ENCODE data around the gene ZDHHC13.

Gene ZDHHC13

DNA sequence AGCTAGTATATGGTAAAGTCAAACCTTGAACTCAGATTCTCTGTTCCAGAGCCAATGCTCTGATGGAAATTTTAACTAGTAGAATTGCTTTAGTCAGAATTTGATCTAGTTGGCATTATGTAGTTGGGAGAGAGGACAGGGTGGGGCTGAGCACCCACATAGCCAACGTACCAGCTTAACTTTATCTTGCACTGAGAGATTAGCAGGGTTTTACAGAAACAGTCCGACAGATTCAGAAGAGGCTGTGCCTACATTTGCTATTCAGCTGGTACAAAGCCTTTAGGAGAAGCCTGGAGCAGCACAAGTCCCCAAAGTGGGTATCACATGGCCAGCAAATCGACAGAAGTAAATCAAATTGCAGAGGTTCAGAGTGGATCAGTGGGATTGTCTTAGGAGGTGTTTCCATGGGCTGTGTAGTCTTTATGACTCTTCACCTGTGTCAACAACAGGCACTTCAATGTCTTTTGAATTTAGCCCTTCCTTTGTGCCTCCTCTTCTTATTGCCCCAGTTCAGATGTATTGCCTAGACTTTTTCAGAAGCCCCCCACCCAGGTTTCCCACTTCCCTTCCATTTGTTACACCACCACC is 92.1 kb downstream of the ZDHHC13 start:
- no peak for DNase-seq

DNA sequence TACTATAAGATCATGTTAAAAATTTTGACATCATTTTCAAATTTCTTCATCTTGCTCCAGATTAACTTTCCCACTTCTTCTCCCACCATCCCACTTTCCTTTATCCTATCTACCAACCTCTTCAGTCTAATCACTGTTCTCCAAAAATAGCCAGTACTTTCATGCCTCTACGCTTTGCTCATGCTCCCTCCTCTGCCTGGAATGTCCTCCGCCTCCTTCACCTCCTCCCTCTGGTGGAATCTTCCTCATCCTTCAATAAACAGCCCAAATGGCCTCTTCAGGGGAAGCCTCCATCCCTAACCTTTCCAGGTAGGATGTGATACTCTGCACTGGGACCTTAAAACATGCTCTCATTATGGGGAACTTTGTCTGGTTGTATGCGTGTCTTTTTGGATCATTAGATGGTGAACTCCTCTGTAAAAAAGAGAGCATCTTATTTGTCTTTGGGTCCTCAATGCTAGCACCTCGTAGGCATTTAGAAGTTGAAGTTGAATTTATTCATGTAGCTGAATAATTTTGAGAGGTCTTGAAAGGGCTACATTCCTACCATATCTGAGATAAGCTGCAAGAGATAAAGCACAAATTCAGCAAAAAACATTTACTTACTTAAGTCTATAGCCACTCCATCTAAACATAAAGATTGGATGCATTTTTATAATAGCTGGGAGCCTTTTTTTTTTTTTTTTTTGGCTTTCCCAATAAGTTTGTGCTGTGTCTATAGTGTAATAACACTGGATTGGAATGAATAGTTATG is 92.8 kb downstream of the ZDHHC13 start:
- no peak for DNase-seq

DNA sequence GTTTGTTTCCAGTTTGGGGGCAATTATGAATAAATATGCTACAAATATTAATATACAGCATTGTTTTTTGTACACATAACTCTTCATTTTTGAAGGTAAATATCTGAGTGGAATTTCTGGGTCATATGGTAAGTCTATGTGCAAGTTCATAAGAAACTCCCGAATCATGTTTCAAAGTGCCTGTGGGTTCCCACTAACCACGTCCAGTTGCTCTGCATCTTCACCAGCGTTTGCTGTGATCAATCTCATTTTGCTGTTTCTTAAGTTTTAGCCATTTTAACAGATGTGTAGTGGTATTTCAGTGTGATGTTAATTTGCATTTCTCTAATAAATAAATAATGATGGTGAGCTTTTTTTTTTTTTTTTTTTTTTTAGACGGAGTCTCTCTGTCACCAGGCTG is 99.1 kb downstream of the ZDHHC13 start:
- no peak for DNase-seq

DNA sequence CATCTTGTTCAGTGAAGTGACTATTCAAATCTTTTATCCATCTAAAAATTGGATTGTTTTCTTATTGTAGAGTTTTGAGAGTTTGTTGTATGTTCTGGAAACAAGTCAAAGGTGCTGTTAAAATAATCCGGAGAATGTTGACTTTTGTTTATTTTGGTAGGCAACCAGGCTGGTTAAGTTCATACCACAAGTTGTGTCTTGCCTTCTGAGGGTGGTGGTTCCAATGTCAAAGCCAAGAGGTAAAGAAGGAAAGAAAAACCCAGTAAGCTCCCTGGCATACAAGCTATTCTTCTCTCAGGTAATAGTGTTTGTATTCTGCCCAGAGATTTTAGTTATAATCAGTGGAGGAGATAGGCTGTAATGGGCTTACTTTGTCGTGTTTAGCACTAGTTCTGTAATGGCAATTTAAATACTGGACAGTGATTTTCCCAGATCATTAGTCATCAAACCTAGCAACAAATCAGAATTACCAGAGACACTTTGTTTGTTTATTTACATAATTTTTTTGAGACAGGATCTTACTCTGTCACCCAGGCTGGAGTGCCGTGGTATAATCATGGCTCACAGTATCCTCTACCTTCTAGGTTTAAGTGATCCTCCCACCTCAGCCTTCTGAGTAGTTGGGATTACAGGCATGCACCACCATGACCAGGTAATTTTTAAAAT is 99.9 kb downstream of the ZDHHC13 start:
- no peak for DNase-seq

DNA sequence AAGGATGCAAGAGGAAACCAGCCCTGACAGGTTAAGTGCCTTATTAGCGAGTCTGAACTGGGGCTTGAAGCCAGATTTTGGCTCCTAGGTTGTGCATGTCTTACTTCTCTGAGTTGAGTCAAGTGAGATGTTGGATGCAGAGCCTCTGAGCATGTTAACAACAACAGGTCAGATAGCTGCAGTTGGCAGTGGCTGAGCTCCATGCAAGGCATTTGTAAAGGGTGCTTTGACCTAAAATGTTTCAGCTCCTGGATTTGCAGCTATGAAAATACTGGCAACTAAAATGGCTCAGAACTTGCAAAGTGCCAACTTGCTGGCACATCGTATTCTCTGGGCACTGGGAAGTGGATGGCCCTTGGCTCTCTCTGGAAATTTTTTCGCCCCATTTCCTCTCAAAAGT is 101.2 kb downstream of the ZDHHC13 start:
- no peak for DNase-seq

DNA sequence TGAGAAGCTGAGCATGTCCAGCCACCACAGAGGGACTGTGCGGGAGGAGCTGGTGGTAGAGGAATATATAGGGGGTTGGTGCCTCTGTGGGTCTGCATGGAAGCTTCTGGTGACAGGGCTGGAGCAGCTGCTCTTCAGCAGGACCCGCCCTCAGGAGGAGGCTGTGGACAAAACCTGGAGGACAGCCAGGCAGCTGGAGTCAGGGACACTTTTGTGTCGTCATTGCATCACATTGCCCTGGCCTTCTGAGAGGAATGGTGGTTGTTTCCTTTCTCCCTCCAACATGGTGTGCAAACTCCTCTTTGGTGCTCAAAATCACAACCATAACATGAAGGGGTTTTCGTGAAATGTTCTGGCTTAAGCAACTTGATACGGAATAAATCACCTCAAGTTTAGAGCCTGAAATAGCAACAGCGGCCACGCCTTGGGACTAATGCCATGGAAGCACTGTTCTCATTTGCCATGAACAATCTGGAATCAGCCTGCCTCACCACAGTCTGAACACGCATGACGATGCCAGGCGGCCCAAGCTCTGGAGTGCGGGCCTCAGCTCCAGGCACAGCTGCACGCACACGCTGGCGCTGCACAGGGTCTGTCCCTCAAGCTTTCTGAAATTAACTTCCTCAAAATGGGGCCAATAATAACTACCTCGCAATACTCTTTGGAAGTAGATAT is 102.0 kb downstream of the ZDHHC13 start:
- DNase-seq, result no peak

DNA sequence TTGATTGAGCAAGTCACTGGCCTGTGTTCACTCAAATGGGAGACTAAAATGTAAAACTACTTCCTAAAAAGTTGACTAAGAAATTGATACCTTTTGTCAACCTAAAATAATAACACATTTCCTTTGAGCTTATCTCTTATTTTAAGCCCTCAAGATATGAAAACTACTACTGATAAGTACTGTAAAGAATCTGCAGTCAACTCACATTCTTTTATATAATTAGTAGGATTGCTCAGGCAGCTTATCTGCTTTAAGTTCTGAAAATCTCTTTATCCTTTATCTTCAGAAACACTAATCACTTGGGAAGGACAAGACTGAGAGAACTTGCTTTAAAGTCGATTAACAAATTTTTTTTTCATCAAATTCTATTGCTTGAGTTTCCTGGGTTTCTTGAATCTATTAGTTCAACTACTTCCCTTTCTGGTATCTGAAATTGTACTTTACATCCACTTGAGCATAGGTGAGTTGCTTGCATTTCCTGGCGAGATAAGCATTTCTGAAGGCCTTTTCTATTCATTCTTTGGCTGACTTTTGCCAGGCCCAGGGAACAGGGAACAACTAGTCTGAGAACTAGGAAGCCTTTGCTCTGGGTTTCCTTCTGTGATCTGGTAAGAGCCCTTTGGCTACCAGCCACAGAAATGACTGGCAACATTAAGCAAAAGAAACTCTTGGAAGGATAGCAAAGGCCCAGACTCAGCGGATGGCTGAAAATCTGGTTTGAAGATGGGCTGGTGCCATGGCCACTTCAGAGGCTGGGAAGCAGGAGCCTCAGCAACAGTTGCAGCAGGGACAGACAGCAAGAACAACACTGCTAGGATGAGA is 104.1 kb downstream of the ZDHHC13 start:
- DNase-seq, result no peak

DNA sequence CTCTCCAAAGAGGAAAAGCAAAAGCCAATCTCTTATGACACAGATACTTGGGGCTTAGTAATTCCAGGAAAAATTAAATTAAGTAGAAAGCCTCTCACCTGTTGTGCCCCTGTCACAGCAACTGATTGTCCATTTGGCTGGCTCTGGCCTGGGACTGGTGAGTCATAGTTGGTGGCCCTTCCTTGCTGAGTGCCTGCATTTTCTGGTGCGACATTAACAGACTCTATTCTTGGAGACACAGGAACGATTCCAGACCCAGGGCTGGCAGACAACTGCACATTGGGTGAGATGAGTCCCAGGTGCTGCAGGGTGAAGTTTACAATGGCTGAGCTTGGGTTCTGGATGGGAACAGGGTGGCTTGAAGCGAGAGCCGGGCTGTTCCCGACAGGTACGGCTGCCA is 108.2 kb downstream of the ZDHHC13 start:
- DNase-seq, result no peak

DNA sequence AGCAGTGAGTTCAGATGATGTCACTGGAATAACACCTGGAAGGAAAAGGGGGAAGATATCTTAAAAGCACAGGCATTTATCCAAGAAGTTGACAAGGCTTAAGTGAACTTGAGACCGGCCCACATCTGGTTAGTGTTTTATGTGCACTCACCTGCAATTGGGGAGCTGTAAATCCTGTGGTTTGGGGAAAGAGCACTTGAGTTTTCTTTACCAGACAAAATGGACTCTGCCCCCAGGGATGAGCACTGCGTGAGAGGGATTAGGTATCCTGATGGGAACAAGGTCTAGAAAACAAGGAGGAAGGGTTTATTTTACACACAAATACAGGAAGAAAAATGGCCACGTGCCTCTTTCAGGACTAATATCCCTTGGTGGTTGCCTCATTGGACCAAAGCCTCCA is 108.6 kb downstream of the ZDHHC13 start:
- no peak for DNase-seq
